SK-N-SH (cell line): ENCODE data around the gene TERC.

Experiments
- CTCF ChIP-seq: fragments of 200-600 bp; sonication (generic); IDR thresholded peaks from 2 replicates; pipeline ENCODE4 v1.6.1; 2017; ENCODE audit warnings: antibody characterized with exemption, mild to moderate bottlenecking, moderate library complexity
- POLR2AphosphoS5 ChIP-seq: IDR thresholded peaks from 2 replicates; pipeline ENCODE4 v1.6.1; 2012; ENCODE audit warnings: low read depth, low read length
- RAD21 ChIP-seq: IDR thresholded peaks from 2 replicates; pipeline ENCODE4 v1.6.1; 2012; ENCODE audit warnings: mild to moderate bottlenecking, low read length
- USF2 ChIP-seq: fragments of 150-350 bp; IDR thresholded peaks from 2 replicates; pipeline ENCODE4 v1.6.1; 2017; ENCODE audit warnings: antibody characterized with exemption, low read length, low read depth, borderline replicate concordance

GRCh38 chr3:169809230-169809795 lies 44.5 kb upstream of the TERC start:
- TF ChIP-seq RAD21 (no peak), POLR2AphosphoS5 (no peak), CTCF (no peak), USF2 (no peak)
